ENCODE results near the gene MTA1.

- TF ChIP-seq POLR2A (IDR thresholded peaks at IDR 0.05; ENCODE audit: low read depth, low read length) (no peak), POLR2AphosphoS5 (IDR thresholded peaks at IDR 0.05; ENCODE audit: low read depth, low read length) (no peak)
These were observed 78.2 kb downstream of the MTA1 start for GRCh38 chr14:105497671-105498429.
